ENCODE data around the gene APOA5.
"Not testable (repeated sequence)": the region's sequence is repeated elsewhere in the genome, so short reads cannot be mapped to it uniquely, and the experiment has no call there.

APOA5 gene

GRCh38 chr11:116826751-116827431, 35.2 kb upstream of the APOA5 start:
- no peak for DNase-seq

DNA sequence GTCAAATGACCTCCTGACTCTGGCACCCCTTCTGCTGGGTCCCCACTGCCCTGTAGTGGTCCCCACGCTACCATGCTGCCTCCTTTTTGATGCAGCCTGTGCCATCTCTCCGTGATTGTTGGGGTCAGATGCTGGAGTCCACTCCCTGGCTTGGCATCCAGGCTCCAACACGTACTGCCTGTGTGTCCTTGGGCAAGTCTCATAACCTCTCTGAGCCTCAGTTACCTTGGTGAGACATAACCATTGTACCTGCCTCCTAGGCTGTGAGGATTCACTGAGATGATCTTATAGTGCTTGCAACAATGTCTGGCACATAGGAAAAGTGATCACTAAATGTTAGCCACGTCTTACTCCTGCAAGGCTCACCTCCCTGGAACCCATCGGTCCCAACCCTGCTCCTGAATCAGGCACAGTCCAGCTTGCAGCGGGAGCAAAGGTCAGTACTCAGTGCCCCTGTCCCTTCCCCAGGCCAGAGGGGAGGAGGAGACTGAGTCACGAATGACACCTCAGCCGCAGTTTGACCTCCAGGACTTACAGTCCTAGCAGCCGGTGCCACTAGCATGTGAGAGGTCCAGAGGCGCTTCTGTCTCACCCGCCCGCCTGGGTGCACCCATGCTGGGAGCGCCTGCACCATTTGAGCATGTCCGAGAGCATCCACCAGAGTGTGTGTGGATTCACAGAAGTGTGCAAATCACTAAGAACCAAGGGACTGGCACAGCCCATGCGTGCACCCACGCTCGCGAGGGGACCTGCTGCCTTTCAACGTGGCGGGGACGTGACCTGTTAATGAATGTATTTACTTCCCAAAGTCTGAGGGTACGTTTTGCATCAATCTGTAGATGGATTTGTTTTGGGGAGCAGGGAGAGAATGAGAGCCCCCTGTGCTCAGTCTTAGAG, 34.4 kb upstream of the APOA5 start:
- DNase-seq, result no peak

DNA sequence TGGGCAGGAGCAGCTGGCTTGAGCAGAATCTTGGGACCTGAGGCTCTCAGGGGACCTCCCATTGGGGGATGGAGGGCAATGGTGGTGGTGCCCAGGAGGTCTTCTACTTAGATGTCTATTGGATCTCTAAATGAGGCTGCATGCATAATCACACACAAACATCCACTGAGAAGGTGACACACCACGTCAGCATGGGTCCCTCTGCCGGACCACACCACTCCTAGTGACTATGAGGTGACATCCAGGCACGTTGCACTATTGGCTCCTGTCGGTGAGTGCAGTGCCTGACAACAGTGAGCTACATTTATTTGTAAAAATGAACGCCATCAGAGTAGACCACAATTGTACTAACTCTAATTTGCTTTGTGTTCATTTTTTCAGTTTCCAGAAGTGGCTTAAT, 33.8 kb upstream of the APOA5 start:
- no peak for DNase-seq

DNA sequence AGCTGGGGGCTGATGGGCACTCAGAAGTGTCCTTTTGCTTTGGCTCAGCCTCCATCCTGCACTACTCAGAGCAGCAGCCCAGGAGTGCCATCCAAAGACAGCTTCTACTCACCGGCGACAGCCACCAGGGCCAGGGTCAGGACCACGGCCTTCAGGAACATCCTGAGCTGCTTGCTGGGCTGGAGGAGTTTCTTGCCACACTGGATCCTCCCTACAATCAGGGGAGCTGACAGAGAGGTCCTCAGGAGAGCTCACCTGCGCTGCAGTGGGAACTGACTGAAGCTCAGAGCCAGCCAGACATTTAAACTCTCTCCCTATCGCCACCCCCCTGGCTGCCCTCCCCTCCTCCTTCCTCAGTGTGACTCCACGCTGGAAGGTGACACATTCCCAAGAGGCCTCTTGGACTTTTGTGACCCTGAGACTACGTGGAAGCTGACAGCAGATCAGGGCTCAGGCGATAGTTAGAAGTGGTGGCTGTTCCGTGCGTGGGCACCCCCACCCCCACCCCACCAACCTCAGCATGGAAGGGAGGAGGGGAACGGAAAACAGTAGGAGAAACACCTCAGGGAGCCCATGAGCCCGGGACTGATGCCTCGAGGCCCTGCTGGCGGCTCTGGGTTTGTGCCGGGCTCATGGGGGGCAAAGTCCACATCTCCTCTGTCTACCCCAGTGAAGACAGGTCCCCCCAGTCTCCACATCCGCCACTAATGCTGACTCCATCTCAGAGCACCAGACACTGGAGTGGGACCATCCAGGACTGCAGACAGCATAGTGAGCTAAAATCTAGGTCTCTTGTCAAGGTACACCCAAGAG, 31.6 kb upstream of the APOA5 start, which contains the start of gene APOA4:
Gene APOA4, minus strand, starts transcription at position 274 of the 813 bp plus-strand sequence. Its CDS starts 113 bp downstream, at position 161.
- no peak for DNase-seq

DNA sequence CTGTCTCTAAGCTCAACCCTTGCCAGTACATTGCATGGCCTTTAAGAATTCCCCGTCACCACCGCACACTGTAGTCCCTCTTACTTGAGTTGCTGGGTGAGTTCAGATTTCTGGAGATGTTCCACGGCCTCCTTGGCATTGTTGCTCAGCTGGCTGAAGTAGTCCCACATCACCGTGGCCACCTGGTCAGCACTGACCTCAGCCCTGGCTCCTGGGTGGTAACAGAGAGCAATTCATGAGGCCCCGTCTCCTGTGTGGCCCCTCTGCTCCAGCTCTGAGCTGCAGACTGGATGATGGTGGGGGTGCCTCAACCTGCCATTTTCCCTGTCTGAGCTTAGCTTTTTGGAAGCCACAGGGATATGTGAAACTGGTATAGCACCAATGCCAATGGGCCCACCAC, 30.9 kb upstream of the APOA5 start:
- no peak for DNase-seq

- no peak for DNase-seq
These were observed 29.6 kb upstream of the APOA5 start for GRCh38 chr11:116821050-116821918.

DNA sequence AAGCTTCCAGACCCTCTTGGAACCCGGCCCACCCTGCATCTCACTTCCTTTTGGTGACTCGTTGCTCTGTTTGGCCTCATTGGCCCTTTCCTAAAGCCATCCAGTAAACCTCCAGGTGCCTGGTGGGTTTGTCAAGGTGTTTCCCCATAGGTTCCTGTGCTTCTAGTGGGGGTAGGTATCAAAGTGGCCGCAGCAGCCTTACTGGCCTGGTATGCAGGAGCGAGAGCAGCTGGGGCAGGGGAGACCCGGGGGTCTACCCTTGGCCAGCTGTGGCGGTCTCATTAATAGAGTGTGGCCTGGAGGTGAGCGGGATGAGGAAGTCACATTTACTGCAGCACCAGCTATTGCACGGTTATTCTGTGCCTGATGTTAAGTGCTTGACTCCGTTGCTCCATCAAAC, 27.4 kb upstream of the APOA5 start:
- DNase-seq, result no peak

GRCh38 chr11:116814502-116814901, 22.8 kb upstream of the APOA5 start:
- no peak for DNase-seq

- no peak for DNase-seq
These were observed 22.2 kb upstream of the APOA5 start for GRCh38 chr11:116813781-116814471.

DNA sequence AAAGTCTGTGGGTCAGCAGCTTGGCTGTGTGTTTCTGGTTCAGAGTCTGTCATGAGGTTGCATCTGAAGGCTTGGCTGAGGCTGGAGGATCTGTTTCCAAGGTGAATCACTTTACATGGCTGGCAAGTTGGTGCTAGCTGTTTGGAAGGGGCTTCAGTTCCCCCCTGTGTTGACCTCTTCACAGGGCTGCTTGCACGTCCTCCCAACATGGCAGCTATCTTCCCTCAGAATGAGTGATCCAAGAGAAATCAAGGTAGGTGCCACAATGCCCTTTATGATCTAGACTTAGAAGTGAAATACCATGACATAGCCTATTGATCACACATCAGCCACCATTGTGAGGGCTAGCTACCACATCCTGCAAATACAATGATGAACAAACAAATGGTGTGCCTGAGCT, 21.5 kb upstream of the APOA5 start:
- no peak for DNase-seq

DNA sequence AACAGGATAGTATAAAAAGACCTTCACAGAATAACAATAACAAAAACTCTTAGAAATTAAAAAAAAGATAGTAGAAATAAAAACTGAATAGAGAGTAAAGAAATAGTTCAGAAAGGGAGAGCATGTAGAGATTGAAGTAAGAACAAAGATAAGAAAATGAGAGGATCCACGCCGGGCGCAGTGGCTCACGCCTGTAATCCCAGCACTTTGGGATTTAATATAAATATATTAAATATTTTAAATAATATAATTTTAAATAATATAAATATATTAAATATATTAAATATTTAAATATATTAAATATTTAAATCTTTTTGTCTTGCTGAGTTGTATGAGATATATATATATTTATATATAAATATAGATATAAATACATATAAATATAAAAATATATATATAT, 20.4 kb upstream of the APOA5 start:
- no peak for DNase-seq

DNA sequence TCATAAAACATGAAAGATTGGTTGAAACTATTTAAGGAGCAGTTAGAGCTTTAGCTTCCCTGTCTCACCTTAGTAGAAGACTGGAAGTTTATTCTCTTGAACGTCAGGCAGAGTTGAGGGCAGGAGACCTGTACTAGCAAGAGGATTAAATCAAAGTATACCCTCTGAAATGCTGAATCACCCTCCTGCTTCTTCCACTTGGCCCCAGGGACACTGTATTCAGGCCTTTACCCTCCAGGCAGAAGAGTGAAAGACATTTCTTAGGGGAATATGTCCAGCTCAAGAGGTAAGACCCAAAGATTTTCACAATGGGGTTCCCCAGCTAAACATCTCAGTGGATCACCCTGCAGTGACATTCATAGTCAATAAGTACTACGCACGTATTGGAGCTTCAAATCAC, 19.5 kb upstream of the APOA5 start:
- no peak for DNase-seq

GRCh38 chr11:116808262-116809175, 16.8 kb upstream of the APOA5 start:
- DNase-seq, result no peak

DNA sequence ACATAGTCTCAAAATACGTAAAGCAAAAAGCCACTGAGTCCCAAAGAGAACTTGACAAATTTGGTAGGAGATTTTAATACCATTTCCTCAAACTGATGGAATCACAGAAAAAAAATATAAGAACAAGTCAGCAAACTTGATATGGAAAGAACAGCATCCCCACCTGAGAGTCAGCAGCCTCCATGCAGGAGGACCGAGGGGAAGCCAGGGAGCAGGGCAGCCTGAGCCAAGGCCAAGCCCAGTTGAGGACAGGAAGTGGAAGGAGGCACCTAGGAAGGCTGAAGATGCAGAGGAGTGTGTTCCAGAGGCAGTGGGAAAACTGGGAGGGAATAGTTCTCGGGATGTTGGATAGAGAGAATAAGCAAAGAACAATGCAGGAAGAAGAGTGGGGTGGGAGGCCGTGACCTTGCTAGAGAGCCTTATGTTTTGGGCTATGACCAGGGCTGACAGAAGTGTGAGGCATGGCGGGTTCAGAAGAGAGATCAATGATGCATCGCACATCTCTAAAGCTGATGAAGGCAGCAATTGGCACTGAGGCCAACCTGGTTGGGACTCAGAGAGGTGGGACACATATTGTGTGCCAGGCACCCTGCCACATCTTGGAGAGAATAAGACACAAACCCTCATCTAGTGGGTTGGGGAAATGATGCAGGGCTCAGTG, 16.1 kb upstream of the APOA5 start:
- no peak for DNase-seq

GRCh38 chr11:116804001-116804400, 12.3 kb upstream of the APOA5 start:
- no peak for DNase-seq

DNA sequence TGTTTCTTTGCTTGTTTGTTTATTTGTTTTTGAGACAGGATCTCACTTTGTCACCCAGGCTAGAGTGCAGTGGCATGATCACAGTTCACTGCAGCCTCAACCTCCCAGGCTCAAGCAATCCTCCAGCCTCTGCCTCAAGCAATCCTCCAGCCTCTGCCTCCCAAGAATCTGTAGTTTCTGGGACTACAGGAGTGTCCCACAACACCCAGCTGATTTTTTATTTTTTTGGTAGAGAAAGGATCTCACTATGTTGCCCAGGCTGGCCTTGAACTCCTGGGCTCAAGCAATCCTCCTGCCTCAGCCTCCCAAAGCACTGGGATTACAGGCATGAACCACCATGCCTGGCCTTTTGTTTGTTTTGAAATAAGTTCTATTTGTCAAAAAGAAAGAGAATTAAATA, 10.0 kb upstream of the APOA5 start:
- DNase-seq, result not testable (repeated sequence)

- no peak for DNase-seq
These were observed 8.9 kb upstream of the APOA5 start for GRCh38 chr11:116800610-116801009.

DNA sequence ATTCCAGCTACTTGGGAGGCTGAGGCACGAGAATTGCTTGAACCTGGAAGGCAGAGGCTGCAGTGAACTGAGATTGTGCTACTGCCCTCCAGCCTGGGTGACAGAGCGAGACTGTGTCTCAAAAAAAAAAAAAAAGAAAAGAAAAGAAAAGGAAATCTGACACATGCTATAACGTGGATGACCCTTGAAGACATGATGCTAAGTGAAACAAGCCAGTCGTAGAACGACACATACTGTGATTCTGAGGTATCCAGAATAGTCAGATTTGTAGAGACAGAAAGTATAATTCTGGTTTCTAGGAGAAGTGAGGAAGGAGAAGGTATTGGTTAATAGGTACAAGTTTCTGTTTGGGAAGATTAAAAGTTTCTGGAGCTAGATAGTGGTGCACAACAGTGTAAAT, 6.7 kb upstream of the APOA5 start:
- DNase-seq, result no peak

DNA sequence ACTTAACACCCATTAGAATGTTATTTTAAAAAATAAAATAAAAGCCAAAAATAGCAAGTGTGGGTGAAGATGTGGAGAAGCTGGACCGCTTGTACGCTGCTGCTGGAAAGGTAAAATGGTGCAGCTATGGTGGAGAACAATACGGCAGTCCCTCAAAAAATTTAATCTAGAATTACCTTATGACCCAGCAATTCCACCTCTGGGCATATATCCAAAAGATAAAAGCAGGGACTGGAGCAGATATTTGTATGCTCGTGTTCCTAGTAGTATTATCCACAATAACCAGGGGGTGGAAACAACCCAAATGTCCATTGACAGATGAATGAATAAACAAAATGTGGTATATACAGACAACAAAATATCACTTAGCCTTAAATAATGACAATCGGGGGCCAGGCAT, 6.1 kb upstream of the APOA5 start:
- no peak for DNase-seq

GRCh38 chr11:116796548-116796947, 4.9 kb upstream of the APOA5 start:
- no peak for DNase-seq

All from NCI-H1694 treated with DMSO at 0.1 percent for 48 hours (cell line).